GM03348 (cell line): ENCODE data around the gene CHRND.
"Not testable (repeated sequence)": the region's sequence is repeated elsewhere in the genome, so short reads cannot be mapped to it uniquely, and the experiment has no call there.

Source experiments
- DNase-seq: peaks from one replicate; pipeline ENCODE4 v3.0.0; 2012; ENCODE audit warnings: low spot score

The CHRND gene

DNA sequence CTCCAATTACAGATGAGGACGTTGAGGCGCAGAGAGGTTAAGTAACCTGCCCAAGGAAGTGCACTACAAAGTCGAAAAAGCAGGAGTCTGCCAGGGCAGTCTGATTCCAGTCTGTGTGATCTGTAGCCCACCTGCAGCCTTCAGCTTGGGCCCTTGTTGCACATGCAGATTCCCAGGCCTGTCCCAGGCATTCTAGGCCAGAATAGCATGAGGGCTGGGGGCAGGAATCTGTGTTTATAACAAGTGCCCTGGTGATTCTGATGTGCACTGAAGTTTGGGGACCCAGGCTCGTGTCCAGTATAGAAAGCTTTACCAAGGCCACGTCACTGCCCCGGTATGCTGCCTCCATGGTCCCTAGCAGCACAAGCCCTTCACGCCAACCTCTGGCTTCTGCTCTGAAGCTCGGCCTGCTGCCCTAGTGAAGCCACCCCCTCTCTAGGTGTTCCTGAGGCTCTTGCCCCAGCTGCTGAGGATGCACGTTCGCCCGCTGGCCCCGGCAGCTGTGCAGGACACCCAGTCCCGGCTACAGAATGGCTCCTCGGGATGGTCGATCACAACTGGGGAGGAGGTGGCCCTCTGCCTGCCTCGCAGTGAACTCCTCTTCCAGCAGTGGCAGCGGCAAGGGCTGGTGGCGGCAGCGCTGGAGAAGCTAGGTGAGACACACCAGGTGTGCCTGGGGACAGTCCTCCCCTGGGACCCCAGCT is 18.1 kb downstream of the CHRND start:
- no peak for DNase-seq

DNA sequence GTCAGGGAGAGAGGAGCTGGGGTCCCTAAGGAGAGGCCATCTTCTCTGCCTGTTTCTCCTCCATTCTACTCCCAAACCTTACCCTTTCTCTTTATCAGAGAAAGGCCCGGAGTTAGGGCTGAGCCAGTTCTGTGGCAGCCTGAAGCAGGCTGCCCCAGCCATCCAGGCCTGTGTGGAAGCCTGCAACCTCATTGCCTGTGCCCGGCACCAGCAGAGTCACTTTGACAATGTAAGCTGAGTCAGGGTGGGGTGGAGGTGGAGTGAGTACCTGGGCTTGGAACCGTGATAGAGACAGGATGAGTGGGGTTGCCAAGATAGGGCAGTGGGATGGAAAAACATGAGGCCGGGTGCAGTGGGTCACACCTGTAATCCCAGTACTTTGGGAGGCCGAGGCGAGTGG is 18.7 kb downstream of the CHRND start:
- DNase-seq, result no peak

DNA sequence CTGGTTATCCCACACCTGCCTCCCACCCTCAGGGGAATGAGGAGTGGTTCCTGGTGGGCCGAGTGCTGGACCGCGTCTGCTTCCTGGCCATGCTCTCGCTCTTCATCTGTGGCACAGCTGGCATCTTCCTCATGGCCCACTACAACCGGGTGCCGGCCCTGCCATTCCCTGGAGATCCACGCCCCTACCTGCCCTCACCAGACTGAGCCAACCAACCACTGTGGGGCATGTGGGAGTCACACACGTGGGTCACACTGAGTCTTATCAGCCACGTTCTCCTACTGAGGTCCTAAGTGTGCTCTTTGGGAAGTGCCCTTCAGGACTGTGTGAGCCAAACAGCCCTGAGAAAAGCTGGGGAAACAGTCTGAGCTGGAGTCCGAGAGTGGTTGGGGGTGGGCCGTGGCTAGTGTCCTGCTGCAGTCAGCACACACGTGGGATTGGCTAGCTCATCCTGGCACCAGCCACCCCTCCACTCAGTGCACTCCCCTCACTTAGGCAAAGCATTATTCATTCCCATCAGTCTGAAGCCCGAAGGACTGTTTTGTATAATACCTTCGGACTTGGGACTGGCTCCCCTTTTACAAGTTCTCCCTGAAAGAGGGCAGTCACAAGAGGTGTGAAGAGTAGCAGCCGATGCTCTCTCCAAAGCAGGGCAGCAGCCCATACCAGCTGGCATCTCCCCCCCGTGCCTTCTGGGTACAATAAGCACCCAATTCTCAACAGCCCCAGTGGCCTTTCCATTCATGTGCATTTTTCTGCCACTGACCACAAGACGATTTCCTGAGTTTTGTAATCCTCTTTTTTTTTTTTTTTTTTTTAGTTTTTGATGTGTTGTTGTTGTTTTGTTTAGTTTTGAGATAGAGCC is 19.8 kb downstream of the CHRND start:
- DNase-seq, result no peak

DNA sequence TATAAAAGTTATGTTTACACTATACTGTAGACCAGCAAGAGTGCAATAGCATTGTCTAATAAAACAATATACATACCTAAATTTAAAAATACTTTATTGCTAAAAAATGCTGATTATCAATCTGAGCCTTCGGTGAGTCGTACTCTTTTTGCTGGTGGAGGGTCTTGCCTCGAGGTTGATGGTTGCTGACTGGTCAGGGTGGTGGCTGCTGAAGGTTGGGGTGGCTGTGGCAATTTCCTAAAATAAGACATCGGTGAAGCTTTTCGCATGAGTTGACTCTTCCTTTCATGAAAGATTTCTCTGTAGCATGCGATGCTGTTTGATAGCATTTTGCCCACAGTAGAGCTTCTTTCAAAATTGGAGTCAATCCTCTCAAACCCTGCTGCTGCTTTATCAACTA is 22.0 kb downstream of the CHRND start:
- no peak for DNase-seq

DNA sequence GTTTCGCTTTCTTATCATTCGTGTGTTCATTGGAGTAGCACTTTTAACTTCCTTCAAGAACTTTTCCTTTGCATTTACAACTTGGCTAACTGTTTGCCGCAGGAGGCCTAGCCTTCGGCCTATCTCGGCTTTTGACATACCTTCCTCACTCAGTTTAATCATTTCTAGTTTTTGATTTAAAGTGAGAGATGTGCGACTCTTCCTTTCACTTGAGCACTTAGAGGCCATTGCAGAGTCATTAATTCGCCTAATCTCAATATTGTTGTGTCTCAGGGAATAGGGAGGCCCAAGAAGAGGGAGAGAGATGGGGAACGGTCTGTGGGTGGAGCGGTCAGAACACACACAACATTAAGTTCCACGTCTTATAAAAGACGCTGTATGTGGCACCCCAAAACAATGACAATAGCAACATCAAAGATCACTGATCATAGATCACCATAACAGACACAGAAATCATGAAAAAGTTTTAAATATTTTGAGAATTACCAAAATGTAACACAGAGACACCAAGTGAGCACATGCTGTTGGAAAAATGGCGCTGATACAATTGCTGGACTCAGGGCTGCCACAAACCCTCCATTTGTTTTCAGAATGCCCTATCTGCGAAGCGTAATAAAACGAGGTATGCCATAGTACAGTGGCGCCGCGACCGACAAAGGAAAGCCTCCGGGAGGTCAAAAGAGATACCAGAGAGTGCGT is 23.8 kb downstream of the CHRND start:
- DNase-seq, result no peak

DNA sequence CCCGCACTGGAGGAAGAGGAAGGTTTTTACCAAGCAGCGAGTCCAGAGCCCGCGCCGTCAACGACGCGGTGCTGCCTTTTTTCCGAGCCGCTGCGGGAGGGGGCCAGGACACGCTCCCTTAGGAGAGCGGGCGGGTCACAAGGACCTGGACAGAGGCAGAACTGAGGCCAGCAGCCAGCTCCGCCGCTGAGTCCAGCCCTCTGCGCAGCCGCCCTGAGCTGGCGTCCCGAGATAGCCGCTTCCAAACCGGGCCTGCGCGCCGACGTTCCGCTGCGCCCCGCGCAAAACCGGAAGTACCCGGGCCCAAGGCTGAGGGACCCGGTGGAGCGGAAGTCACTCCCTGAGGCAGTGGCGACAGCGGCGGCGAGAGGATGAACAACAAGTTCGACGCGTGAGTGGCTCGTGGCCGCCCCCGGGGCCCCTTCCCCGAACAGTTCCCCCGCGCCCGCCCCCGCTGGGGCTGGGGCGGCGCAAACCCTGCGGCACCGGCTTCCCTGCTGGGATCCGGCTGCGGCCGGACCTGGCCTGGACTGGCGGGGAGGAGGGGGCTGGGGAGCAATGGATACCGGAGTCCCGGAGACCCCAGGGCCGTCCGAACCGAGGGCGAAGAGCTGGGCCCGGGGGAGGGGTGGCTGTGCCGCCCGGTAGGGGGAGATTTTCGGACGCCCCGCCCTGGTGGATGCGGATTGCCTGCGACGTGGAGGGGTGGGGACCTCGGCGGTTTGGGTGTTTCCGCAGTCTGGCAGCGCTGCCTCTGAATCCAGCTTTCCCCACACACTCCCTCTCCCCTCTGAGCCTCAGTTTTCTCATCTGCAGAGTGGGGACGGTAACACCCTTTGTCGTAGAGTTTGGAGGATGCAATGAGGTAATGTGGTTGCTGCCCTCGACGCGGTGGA is 24.6 kb downstream of the CHRND start, which contains the start of the genes EIF4E2 and TIGD1:
EIF4E2 (plus strand) TSS at position 336 of the 896 bp plus-strand sequence; CDS start at position 372, 36 bp downstream.
TIGD1 (minus strand) TSS at position 204 of the 896 bp plus-strand sequence. CDS start 675 bp downstream, outside the sequence.
- DNase-seq, result peak; percentile 99

DNA sequence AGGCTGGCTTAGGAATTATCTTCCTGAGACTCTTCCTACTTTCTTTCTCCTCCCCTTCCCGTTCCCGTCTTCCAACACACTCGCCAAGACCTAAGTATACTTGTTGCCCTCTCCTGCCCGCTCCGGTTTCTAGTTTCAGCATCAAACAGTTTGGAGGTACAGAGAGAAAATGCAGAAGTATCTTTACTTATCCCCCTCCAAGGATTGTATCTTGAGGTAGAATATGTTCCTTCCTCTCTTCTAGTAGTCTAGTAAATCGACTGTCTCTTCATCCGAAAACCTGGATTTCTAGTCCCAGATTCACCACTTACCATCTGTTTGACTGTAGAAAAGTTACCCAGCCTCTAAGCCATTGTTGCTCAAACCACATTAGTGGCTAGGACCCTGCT is 25.3 kb downstream of the CHRND start:
- DNase-seq, result no peak

DNA sequence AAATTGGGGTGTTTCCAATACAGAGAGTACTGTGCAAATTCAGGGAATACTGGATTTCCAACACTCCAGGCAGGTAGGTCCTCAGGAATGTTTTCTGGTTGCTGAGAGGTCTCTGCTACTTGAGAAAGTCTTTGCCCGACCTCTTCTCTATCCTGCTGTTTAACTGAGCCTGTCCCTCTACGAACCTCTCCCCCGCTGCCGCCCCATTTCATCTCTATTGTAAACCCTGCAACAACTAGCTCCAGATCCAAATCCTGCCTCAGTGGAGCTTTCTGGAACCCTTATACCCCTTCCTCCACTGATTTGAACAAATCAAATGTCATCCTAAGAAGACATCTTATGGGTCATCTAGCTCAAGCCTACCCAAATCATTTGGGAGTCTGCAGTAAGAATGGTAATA is 25.8 kb downstream of the CHRND start:
- no peak for DNase-seq

DNA sequence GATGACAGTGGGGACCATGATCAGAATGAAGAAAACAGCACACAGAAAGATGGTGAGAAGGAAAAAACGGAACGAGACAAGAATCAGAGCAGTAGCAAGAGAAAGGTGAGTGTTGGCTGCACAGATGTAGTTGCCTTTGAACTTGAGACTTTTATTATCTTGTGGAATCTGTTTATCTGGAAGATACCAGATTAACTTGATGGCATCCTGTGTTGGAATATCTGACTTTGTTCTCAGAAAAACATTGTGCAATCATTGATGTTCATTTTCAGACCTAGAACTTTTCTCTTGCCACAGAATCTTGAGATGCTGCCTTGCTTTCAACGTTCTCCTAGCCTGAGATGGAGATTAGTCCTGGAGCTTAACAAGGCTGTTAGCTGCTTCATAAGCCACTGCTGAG is 30.5 kb downstream of the CHRND start:
- DNase-seq, result no peak

DNA sequence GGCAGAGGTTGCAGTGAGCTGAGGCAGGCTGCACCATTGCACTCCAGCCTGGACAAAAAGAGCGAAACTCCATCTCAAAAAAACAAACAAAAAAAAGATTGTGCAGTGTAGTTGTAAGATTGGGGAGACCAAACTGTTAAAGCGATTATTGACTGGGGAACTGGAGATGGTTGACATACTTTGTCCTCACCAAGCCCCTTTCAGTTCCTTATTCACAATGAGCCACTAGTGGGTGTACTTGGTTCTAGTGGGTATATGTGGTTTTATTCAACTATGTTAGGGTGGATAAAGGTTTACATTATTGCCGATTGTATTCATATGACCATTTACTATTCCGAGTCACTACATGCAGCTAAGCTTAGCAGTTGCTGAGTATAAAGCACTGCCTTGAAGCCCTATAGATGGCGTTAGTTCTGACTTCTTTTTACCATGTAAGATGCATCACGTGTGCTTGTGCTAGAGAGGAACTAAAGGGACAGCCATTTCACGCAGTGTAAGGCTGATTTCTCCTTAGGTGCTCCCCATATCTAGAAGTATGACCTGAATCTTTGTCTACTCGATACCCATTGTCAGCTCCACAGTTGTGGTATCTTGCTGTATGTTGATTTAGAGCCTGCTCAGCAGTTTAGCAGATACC is 36.7 kb downstream of the CHRND start:
- no peak for DNase-seq

DNA sequence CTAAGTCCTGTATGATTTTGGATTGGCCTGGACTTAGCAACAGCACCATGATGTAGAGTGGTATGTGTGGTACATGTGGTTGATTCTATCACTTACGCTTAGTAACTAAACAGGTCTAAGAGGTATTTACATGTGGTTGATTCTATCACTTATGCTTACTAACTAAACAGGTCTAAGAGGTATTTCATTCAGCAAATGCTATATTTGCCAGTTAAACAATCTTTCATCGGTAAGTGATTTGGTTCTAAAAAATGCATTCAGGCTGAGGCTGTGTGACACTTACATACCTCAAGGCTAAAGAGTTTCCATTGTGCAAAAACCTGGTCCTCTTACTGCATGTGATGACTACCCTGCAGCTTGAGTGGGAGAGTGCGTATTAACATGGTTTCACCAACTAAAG is 37.6 kb downstream of the CHRND start:
- DNase-seq, result peak; percentile 32

DNA sequence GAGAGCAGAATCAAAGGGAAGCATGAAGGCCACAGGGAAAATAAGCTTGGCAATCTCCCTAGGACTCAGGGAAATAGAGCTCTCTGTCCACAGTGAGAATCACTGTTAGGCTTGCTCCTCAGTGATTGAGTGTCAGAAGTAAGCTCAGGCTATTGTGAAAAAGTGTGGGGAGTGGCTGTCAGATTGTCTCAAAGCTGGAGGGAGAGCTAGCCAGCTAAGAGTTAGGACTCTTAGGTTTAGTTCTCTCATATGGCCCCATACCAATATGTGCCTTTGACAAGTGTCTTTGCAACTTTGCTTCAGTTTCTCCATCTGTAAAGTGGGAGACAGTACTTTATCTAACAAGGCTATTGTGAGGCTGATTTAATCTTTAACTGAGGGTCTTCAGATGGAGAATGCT is 41.8 kb downstream of the CHRND start:
- DNase-seq, result no peak

DNA sequence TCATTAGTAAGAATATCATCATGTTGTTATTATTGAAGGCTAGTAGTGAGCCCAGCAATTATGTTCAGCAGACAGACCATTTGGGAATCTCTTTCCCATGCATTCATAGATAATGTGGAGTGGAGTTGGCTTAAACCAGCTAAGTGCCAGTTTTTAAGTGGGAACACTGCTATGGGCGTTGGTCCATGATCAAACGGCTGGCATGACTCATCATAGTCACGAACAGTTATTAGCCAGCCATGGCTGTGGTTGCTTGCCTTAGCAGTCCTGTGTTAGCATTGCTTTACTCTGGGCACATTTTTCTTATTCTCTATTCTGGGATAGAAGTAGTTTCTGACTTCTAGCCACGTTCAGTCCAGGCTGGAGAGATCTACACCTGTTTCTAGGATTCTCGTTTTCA is 42.2 kb downstream of the CHRND start:
- peak; percentile 86 for DNase-seq

DNA sequence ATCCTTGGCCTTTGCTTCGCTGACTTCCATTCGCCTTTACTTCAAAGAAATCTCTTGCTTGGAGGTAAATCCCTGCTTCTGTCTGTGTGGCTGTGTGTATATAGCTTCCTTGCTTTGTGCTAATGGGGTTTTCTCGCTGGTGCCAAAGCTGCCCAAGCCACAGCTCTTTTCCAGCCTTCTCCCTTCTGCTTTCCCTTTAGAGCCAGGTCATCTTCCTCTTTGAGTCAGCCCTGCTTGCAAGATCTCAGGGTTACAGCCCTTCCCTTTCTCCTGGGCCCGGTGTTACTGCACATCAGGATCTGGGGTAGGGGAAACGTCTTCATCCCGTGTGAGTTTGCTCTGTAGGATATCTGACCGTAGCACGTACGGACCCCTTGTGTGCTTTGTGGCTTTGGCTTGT is 43.6 kb downstream of the CHRND start:
- no peak for DNase-seq

DNA sequence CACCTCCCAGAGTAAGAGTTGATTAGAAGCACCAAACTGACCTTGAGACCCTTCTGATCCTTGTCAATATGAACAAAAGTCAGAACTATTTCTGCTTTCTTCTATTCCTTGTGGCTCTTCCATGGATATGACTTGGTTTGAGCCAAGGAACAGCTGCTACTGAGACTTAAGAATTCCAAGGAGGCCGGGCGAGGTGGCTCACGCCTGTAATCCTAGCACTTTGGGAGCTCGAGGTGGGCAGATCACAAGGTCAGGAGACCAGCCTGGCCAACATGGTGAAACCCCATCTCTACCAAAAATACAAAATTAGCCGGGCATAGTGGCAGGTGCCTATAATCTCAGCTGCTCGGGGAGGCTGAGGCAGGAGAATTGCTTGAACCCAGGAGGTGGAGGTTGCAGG is 44.5 kb downstream of the CHRND start:
- DNase-seq, result not testable (repeated sequence)

DNA sequence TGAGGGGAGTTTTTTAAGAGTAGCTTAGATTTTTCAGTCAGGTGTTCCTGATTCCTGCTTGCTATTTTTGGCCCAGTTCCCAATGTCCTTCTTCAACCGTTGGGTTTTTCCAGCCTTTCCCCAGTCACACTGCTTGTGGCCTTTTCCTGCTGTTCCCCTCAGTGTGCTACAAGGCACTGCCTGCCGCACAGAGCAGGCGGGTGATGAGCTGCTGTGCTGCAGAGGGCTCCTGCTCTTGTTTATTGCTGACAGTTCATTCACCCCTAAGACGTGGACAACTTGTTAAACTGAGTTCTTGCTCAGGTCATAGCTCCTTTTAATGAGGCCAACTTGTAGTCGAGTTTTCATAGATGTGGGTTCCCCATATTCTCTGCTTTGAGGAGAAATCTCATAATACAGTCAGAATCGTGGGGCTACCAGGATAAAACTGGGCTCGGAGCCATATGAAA is 45.1 kb downstream of the CHRND start:
- no peak for DNase-seq

DNA sequence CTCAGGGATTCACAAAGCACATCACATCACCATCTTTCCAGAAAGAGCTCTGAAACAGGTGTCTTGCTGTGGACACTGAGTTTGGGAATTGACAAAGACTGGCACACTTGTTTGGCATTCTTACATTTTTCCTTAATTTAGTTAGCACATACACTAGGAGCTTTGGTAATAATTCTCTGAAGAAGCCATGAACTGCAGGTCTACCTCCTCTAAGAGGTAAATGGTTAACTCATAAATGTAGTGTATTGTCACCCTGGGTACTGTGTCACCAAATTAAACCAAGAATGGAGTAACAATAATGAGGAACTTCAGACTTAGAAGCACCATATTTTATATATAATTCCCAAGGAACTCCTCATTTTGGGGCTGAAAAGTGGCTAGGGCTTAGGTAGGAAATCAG is 47.1 kb downstream of the CHRND start:
- DNase-seq, result no peak

DNA sequence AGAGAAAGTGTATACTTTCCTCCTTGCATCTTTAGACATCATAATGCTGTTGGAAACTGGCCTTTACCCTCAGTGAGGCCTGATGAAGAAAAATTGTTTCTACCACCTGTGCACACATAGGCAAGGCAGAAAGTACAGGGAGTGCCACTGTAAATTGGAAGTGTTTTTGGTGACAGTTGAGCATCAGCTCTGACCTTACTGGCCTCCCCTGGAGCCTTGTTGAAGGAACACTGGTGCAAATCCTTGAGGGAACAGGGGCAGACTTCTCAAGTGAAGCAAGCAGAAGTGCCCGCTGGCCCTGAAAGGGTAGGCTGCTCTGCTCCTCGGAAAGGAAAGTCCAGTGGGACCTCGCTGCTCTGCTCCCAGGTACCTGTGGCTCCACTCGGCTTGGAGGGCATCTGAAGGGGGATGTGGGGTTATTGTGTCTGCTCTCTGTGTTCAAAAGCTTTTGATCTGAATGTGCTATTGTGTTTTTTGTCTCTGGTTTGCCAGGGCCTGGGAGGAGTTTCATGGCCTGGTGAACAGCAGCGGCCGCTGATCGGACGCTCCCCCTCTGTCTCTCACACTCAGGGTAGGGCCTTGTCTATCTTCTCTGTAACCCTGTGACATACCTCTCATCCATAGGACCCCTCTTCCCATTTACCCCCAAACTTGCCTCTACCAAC is 47.9 kb downstream of the CHRND start:
- no peak for DNase-seq

DNA sequence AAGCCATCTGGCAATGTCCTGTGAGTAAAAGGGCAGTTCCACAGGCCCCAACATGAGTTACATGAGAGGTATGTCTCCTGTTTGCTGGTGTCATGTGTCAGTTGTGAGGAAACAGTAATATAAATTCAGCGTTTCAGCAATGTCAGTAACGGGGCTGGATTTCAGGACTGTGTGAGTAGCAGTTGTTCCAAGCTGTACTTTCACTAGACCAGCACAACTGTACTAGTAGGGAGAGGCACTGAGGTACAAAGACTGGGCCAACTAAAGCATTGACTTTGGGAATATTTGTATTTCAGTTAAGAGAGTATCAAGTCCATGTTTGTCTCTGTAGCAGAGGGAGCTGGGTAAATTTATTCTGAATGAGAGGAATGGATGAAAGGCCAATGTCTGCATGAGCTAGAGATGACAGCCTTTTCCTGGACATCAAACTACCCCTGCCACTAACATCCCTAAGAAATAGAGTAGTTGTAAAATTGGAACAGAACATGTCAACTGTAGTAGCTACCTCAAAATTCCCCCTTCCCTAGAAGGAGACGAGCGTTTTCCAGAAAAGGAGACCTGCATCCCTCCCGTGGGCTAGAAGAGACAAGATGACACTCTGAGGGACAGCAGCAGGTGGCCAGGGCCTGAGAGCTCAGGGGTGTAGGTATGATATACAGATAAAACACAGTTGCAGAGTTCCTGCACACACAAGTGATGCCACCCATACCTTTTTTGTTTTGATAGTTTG is 48.9 kb downstream of the CHRND start:
- no peak for DNase-seq

DNA sequence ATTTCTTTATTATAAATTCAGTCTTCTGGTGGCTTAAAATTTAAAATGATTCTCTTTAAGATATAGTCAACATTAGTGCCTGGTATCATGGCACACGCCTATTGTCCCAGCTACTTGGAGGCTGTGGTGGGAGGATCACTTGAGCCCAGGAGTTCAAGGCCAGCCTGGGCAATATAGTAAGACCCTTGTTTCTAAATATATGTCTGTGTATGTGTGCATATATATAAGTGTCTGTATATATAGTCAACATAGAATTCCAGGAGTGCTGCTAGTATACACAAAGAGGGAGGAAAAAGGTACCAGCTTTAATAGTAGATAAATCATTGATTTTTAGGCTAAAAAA is 49.4 kb downstream of the CHRND start:
- DNase-seq, result no peak
